SK-N-SH (cell line): ENCODE measurements around the gene CYP26A1. TPM values are rescaled to one million over a fixed set of nuclear protein-coding genes. Genes with fewer than 3 reads are reported as not detected.

Experiments
- CTCF ChIA-PET: fragments of 300-600, 350-600 bp; formaldehyde crosslinking; extraction: SDS; loops from one replicate; lab custom pipeline; 2021; lab: Yijun Ruan, JAX
- POLR2A ChIA-PET: fragments of 350-600 bp; sonication (Branson Sonifier 250); formaldehyde crosslinking; extraction: SDS; loops from one replicate; lab custom pipeline; 2020; ENCODE audit warnings: antibody characterized with exemption, inconsistent platforms; lab: Yijun Ruan, JAX
- DNase-seq: peaks from one replicate; pipeline ENCODE4 v3.0.0; 2012
- H2AFZ ChIP-seq: fragments of 200-600 bp; sonication (generic); 2 replicates; pipeline ENCODE4 v1.8.1; 2016; ENCODE audit warnings: antibody characterized with exemption, mild to moderate bottlenecking, low read depth
- H3F3A ChIP-seq: fragments of 200-600 bp; sonication (generic); replicated peaks from 2 replicates; pipeline ENCODE3; 2016; ENCODE audit warnings: antibody characterized with exemption, mild to moderate bottlenecking; ENCODE audit not compliant: insufficient read depth
- H3K27ac ChIP-seq, 2 experiments: fragments of 200-500 bp in 1 of 2; fragments of 200-600 bp in 1 of 2; sonication (Bioruptor generic) in 1 of 2; sonication (generic), shearing (Covaris generic) in 1 of 2; 2 replicates each; pipeline versions ENCODE4 v1.5.1 to v1.6.1; 2014 to 2016; ENCODE audit warnings: low read depth in 2 of 2, inconsistent platforms in 1 of 2, low read length in 1 of 2, mild to moderate bottlenecking in 1 of 2, mixed read lengths in 1 of 2
- H3K27me3 ChIP-seq: fragments of 200-600 bp; sonication (generic), shearing (Covaris generic); 2 replicates; pipeline ENCODE4 v1.6.1; 2016; ENCODE audit warnings: mixed run types; ENCODE audit not compliant: insufficient read depth
- H3K36me3 ChIP-seq, 2 experiments: fragments of 200-500 bp in 1 of 2; fragments of 200-600 bp in 1 of 2; sonication (Bioruptor generic) in 1 of 2; sonication (generic) in 1 of 2; replicated peaks in 1 of 2; 2 replicates each; pipeline versions ENCODE3 to v1.5.1; 2014 to 2016; ENCODE audit warnings: low read length in 1 of 2, mild to moderate bottlenecking in 1 of 2; ENCODE audit not compliant: insufficient read depth in 2 of 2, control insufficient read depth in 1 of 2
- H3K4me1 ChIP-seq, 2 experiments: fragments of 200-500 bp in 1 of 2; fragments of 200-600 bp in 1 of 2; sonication (Bioruptor generic) in 1 of 2; sonication (generic), shearing (Covaris generic) in 1 of 2; 2 replicates each; pipeline versions ENCODE4 v1.5.1 to v1.6.1; 2014 to 2016; ENCODE audit warnings: low read depth in 1 of 2, low read length in 1 of 2, mixed run types in 1 of 2; ENCODE audit not compliant: insufficient read depth in 2 of 2, control insufficient read depth in 1 of 2
- H3K4me2 ChIP-seq: fragments of 200-600 bp; sonication (generic), shearing (Covaris generic); 2 replicates; pipeline ENCODE4 v1.6.1; 2017; ENCODE audit warnings: mixed run types
- H3K4me3 ChIP-seq, 2 experiments: fragments of 200-500 bp in 1 of 2; fragments of 200-600 bp in 1 of 2; sonication (Bioruptor generic) in 1 of 2; sonication (generic), shearing (Covaris generic) in 1 of 2; 2 replicates each; pipeline versions ENCODE4 v1.5.1 to v1.8.1; 2014 to 2016; ENCODE audit warnings: low read depth in 2 of 2, inconsistent platforms in 1 of 2, low read length in 1 of 2, mild to moderate bottlenecking in 1 of 2, mixed read lengths in 1 of 2, moderate library complexity in 1 of 2
- H3K79me2 ChIP-seq: fragments of 200-600 bp; sonication (generic); 2 replicates; pipeline ENCODE4 v1.8.1; 2017; ENCODE audit warnings: mild to moderate bottlenecking; ENCODE audit not compliant: insufficient read depth
- H3K9ac ChIP-seq: fragments of 200-600 bp; sonication (generic); 2 replicates; pipeline ENCODE4 v1.6.1; 2017; ENCODE audit warnings: mixed run types
- H3K9me2 ChIP-seq: fragments of 200-600 bp; sonication (generic); 2 replicates; pipeline ENCODE4 v1.6.1; 2017; ENCODE audit warnings: mixed run types
- H3K9me3 ChIP-seq: fragments of 200-600 bp; sonication (generic); 2 replicates; pipeline ENCODE4 v1.6.1; 2017; ENCODE audit warnings: mixed run types, mild to moderate bottlenecking, moderate library complexity
- H4K20me1 ChIP-seq: fragments of 200-600 bp; sonication (generic); 2 replicates; pipeline ENCODE4 v1.6.1; 2017; ENCODE audit warnings: mild to moderate bottlenecking, mixed run types; ENCODE audit not compliant: insufficient read depth
- CHD2 ChIP-seq: fragments of 150-350 bp; IDR thresholded peaks from 2 replicates; pipeline ENCODE4 v1.6.1; 2018; ENCODE audit warnings: low read length; ENCODE audit not compliant: partially characterized antibody
- ELF1 ChIP-seq: IDR thresholded peaks from 2 replicates; pipeline ENCODE4 v1.4.0; 2012
- EZH2phosphoT487 ChIP-seq: fragments of 200-600 bp; sonication (generic); IDR thresholded peaks from 2 replicates; pipeline ENCODE4 v1.6.1; 2017; ENCODE audit warnings: low read depth, mixed run types, mild to moderate bottlenecking, antibody characterized with exemption, moderate library complexity, borderline replicate concordance
- FOSL2 ChIP-seq: IDR thresholded peaks from 2 replicates; pipeline ENCODE4 v1.4.0; 2012; ENCODE audit warnings: low read depth, mild to moderate bottlenecking, moderate library complexity, borderline replicate concordance
- FOXJ3 ChIP-seq: sonication (generic); formaldehyde crosslinking; IDR thresholded peaks from 2 replicates; pipeline ENCODE4 v1.5.1; 2020; ENCODE audit warnings: mild to moderate bottlenecking, missing genetic modification reagents
- GABPA ChIP-seq: IDR thresholded peaks from 2 replicates; pipeline ENCODE4 v1.4.0; 2012; ENCODE audit warnings: low read depth, mild to moderate bottlenecking
- IRF3 ChIP-seq: fragments of 150-350 bp; IDR thresholded peaks from 2 replicates; pipeline ENCODE4 v1.6.1; 2016; ENCODE audit warnings: mild to moderate bottlenecking, low read depth, low read length
- JUND ChIP-seq: IDR thresholded peaks from 2 replicates; pipeline ENCODE4 v1.4.0; 2012
- NFIC ChIP-seq: IDR thresholded peaks from 2 replicates; pipeline ENCODE4 v1.4.0; 2012; ENCODE audit warnings: borderline replicate concordance
- PBX3 ChIP-seq: IDR thresholded peaks from 2 replicates; pipeline ENCODE4; 2012
- RAD21 ChIP-seq: IDR thresholded peaks from 2 replicates; pipeline ENCODE4 v1.6.1; 2012; ENCODE audit warnings: mild to moderate bottlenecking, low read length
- REST ChIP-seq: IDR thresholded peaks from 2 replicates; pipeline ENCODE4 v1.6.1; 2012; ENCODE audit warnings: mild to moderate bottlenecking, low read depth, low read length, moderate library complexity
- RFX5 ChIP-seq: IDR thresholded peaks from 2 replicates; pipeline ENCODE4 v1.6.1; 2012; ENCODE audit warnings: mild to moderate bottlenecking, improper control_type of control experiment, low read length
- SMC3 ChIP-seq: IDR thresholded peaks from 2 replicates; pipeline ENCODE4 v1.6.1; 2012; ENCODE audit warnings: low read depth, low read length, improper control_type of control experiment
- TEAD4 ChIP-seq: IDR thresholded peaks from 2 replicates; pipeline ENCODE4 v1.4.0; 2012; ENCODE audit warnings: mild to moderate bottlenecking, borderline replicate concordance; ENCODE audit not compliant: insufficient read depth
- YY1 ChIP-seq: IDR thresholded peaks from 2 replicates; pipeline ENCODE4 v1.4.0; 2012; ENCODE audit warnings: low read depth, mild to moderate bottlenecking
- WGBS: methylation state at CpG from one replicate; pipeline ENCODE4 v1.1.6; 2017; ENCODE audit warnings: low lambda C conversion rate; 5-methylcytosine and 5-hydroxymethylcytosine counted together
- polyA plus RNA-seq, 3 experiments: library from polyadenylated mRNA; depleted of rRNA; stranded (reverse); fragments of >200 nt; gene quantifications; 2 replicates each; pipeline ENCODE4 v1.2.3, GENCODE V29; 2012
- TF ChIP-seq, protein P1 (sequence below): fragments of 200-600 bp; sonication (generic); IDR thresholded peaks from 2 replicates; pipeline ENCODE4 v1.6.1; 2017; ENCODE audit warnings: antibody characterized with exemption, mild to moderate bottlenecking, moderate library complexity

The CYP26A1 gene
- polyA plus RNA-seq, 1 of the 3 experiments (the other 2 are of a cell fraction): not detected

DNA sequence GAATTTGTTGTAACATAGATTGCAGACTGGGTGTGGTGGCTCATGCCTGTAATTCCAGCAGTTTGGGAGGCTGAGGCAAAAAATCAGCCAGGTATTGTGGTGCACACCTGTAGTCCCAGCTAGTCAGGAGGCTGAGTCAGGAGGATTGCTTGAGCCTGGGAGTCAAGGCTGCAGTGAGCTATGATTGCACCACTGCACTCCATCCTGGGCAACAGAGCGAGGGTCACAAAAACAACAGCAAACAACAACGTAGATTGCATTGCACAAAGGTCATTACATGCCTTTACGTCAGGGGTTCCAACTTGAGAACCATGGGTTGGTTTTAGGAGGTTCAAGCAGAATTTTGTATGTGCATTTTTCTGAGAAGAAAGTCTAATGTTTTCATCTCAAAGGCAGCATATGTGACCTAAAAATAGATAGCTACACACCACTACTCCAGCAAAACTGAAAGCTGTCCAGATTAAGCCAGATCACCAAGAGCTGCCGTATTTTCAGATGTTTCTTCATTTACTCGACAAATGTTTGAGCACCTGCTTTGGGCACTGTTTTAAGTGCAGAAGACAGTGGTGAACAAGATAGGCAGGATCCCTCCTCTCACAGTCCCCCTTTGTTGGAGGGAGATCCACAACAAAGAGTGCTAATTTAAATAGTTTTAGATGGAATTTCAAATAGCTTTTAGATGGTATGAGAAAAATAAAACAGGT, 41.4 kb upstream of the CYP26A1 start:
- no peaks in the 10 kb centered on the region for H3K9me2 ChIP-seq
- TF ChIP-seq REST: no peak
- no peak for TF ChIP-seq IRF3
- TF ChIP-seq, protein P1, sequence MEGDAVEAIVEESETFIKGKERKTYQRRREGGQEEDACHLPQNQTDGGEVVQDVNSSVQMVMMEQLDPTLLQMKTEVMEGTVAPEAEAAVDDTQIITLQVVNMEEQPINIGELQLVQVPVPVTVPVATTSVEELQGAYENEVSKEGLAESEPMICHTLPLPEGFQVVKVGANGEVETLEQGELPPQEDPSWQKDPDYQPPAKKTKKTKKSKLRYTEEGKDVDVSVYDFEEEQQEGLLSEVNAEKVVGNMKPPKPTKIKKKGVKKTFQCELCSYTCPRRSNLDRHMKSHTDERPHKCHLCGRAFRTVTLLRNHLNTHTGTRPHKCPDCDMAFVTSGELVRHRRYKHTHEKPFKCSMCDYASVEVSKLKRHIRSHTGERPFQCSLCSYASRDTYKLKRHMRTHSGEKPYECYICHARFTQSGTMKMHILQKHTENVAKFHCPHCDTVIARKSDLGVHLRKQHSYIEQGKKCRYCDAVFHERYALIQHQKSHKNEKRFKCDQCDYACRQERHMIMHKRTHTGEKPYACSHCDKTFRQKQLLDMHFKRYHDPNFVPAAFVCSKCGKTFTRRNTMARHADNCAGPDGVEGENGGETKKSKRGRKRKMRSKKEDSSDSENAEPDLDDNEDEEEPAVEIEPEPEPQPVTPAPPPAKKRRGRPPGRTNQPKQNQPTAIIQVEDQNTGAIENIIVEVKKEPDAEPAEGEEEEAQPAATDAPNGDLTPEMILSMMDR: no peak
- no peak for TF ChIP-seq NFIC
- no peak for TF ChIP-seq PBX3
- no peak for TF ChIP-seq ELF1
- H3K9ac ChIP-seq: no peak overlapping the region
- ChIA-PET CTCF (interaction anchor here (0.6 to 0.7 kb wide), 2 partner anchors 18 to 35 kb away, joined by 3 read pairs; no protein-coding TSS in a partner anchor), POLR2A (no interaction called here)
- DNase-seq: no peak
- no peak overlapping the region for H2AFZ ChIP-seq
- H3K4me3 ChIP-seq: no peak overlapping the region
- H3K4me2 ChIP-seq: no peak overlapping the region; the same call in 1 of the 2 replicates
- no peaks in the 10 kb centered on the region for H4K20me1 ChIP-seq
- H3K79me2 ChIP-seq: no peaks in the 10 kb centered on the region
- H3F3A ChIP-seq: peaks cover 15% of the 10 kb centered on the region
- 93% methylated on average over 5 of the region's 5 CpGs for WGBS
- H3K36me3 ChIP-seq: no peaks in the 10 kb centered on the region
- H3K9me3 ChIP-seq: no peaks in the 10 kb centered on the region
- H3K4me1 ChIP-seq: peaks cover 0 to 34% of the 10 kb centered on the region in 2 experiments; a peak in 3 of 4 replicates
- no peak overlapping the region for H3K27ac ChIP-seq
- H3K27me3 ChIP-seq: no peaks in the 10 kb centered on the region

- H3K9ac ChIP-seq: no peak overlapping the region
- H3K4me3 ChIP-seq: no peak overlapping the region
- no peaks in the 10 kb centered on the region for H4K20me1 ChIP-seq
- peaks cover 15% of the 10 kb centered on the region for H3F3A ChIP-seq
- peaks cover 0 to 34% of the 10 kb centered on the region in 2 experiments; a peak in 3 of 4 replicates for H3K4me1 ChIP-seq
- no peaks in the 10 kb centered on the region for H3K27me3 ChIP-seq
- TF ChIP-seq FOSL2: no peak
- TF ChIP-seq FOXJ3 (CRISPR knock-in tag): no peak
- TF ChIP-seq YY1: no peak
- TF ChIP-seq NFIC: no peak
- no peak for TF ChIP-seq GABPA
- TF ChIP-seq EZH2phosphoT487: no peak
- no peak for TF ChIP-seq CHD2
- no peak for TF ChIP-seq RFX5
- no peak for TF ChIP-seq JUND
- no peak for TF ChIP-seq TEAD4
- TF ChIP-seq SMC3: no peak
- no peak for TF ChIP-seq RAD21
- no peaks in the 10 kb centered on the region for H3K9me3 ChIP-seq
- H3K9me2 ChIP-seq: no peaks in the 10 kb centered on the region
- no peak overlapping the region; the same call in 1 of the 2 replicates for H3K4me2 ChIP-seq
- ChIA-PET CTCF (interaction anchor here (0.7 kb wide), 1 partner anchor 18 kb away, joined by 3 read pairs; no protein-coding TSS in a partner anchor), POLR2A (no interaction called here)
- no peaks in the 10 kb centered on the region for H3K79me2 ChIP-seq
- no peaks in the 10 kb centered on the region for H3K36me3 ChIP-seq
- no peak overlapping the region for H3K27ac ChIP-seq
- DNase-seq: no peak
- 100% methylated on average over 1 of the region's 1 CpG for WGBS
- no peak overlapping the region for H2AFZ ChIP-seq
Measured at GRCh38 chr10:93032809-93033137, 40.9 kb upstream of the CYP26A1 start.
